SJSA1 (cell line): ENCODE results near the gene EIF4G1. TPM values are rescaled to one million over a fixed set of nuclear protein-coding genes. Genes with fewer than 3 reads are reported as not detected.

Source experiments
- DNase-seq, 2 experiments: peaks; one replicate each; pipeline ENCODE4 v3.0.0-alpha.2; 2015 to 2020; ENCODE audit warnings: low spot score in 2 of 2, low read depth in 1 of 2
- H3K27ac ChIP-seq: fragments of 250-450 bp; sonication (Bioruptor Pico); 2 replicates; pipeline ENCODE4 v1.5.1; 2020; ENCODE audit warnings: mild to moderate bottlenecking, moderate library complexity
- H3K27me3 ChIP-seq: fragments of 250-450 bp; sonication (Bioruptor Pico); replicated peaks from 2 replicates; pipeline ENCODE4 v1.5.1; 2020; ENCODE audit warnings: mild to moderate bottlenecking, moderate library complexity
- H3K36me3 ChIP-seq: fragments of 250-450 bp; sonication (Bioruptor Pico); 2 replicates; pipeline ENCODE4 v1.5.1; 2020; ENCODE audit warnings: mild to moderate bottlenecking
- H3K4me1 ChIP-seq: fragments of 250-450 bp; sonication (Bioruptor Pico); replicated peaks from 2 replicates; pipeline ENCODE4 v1.6.1; 2021; ENCODE audit warnings: mild to moderate bottlenecking
- H3K4me3 ChIP-seq: fragments of 250-450 bp; sonication (Bioruptor Pico); 2 replicates; pipeline ENCODE4 v1.5.1; 2020; ENCODE audit warnings: mild to moderate bottlenecking
- H3K9me3 ChIP-seq: fragments of 250-450 bp; sonication (Bioruptor Pico); replicated peaks from 2 replicates; pipeline ENCODE4 v1.5.1; 2020; ENCODE audit warnings: mild to moderate bottlenecking
- total RNA-seq: library from RNA; depleted of rRNA; stranded (reverse); fragments of >200 nt; shearing (Covaris generic); gene quantifications from 2 replicates; pipeline ENCODE4 v1.2.3, GENCODE V29; 2014

Gene EIF4G1
- total RNA-seq, 1 experiment from 2014 or later: 257 TPM

- H3K4me1 ChIP-seq: peaks cover 44% of the 10 kb centered on the region
- peak overlapping the region; percentile 90 for H3K4me3 ChIP-seq
- peak; percentile 92 to 96 for DNase-seq
- peak overlapping the region; percentile 99 for H3K27ac ChIP-seq
- no peaks in the 10 kb centered on the region for H3K27me3 ChIP-seq
- no peaks in the 10 kb centered on the region for H3K9me3 ChIP-seq
- peaks cover 50% of the 10 kb centered on the region for H3K36me3 ChIP-seq
Measured at GRCh38 chr3:184362668-184363546, 48.5 kb downstream of the EIF4G1 start.

- Histone ChIP-seq H3K27me3 (no peaks in the 10 kb centered on the region), H3K27ac (no peak overlapping the region), H3K4me3 (no peak overlapping the region), H3K9me3 (no peaks in the 10 kb centered on the region), H3K36me3 (peaks cover 49% of the 10 kb centered on the region), H3K4me1 (peaks cover 18% of the 10 kb centered on the region; the same call in 1 of the 2 replicates)
- no peak for DNase-seq
Measured at GRCh38 chr3:184366619-184367289, 52.3 kb downstream of the EIF4G1 start.

GRCh38 chr3:184368116-184368515, 53.7 kb downstream of the EIF4G1 start:
- peaks cover 49% of the 10 kb centered on the region for H3K36me3 ChIP-seq
- no peak overlapping the region for H3K4me3 ChIP-seq
- peaks cover 9% of the 10 kb centered on the region; the same call in 1 of the 2 replicates for H3K4me1 ChIP-seq
- DNase-seq: no peak
- no peak overlapping the region for H3K27ac ChIP-seq
- no peaks in the 10 kb centered on the region for H3K27me3 ChIP-seq
- H3K9me3 ChIP-seq: no peaks in the 10 kb centered on the region

- Histone ChIP-seq H3K27me3 (no peaks in the 10 kb centered on the region), H3K36me3 (peaks cover 46% of the 10 kb centered on the region), H3K4me3 (no peak overlapping the region), H3K4me1 (peaks cover 5% of the 10 kb centered on the region; the same call in 1 of the 2 replicates), H3K9me3 (no peaks in the 10 kb centered on the region), H3K27ac (no peak overlapping the region)
- DNase-seq: no peak
Measured at GRCh38 chr3:184368586-184369183, 54.3 kb downstream of the EIF4G1 start.

- Histone ChIP-seq H3K4me3 (no peak overlapping the region), H3K9me3 (no peaks in the 10 kb centered on the region), H3K4me1 (no peaks in the 10 kb centered on the region), H3K27ac (no peak overlapping the region), H3K27me3 (no peaks in the 10 kb centered on the region), H3K36me3 (peaks cover 21% of the 10 kb centered on the region)
- DNase-seq: peak; percentile 58 to 76
Measured at GRCh38 chr3:184371570-184372018, 57.2 kb downstream of the EIF4G1 start.

- Histone ChIP-seq H3K4me3 (no peak overlapping the region), H3K27me3 (no peaks in the 10 kb centered on the region), H3K27ac (no peak overlapping the region), H3K9me3 (no peaks in the 10 kb centered on the region), H3K4me1 (no peaks in the 10 kb centered on the region), H3K36me3 (peaks cover 16% of the 10 kb centered on the region)
- DNase-seq: no peak
Measured at GRCh38 chr3:184372296-184372821, 58.0 kb downstream of the EIF4G1 start.

- Histone ChIP-seq H3K27ac (no peak overlapping the region), H3K9me3 (no peaks in the 10 kb centered on the region), H3K27me3 (no peaks in the 10 kb centered on the region), H3K4me1 (no peaks in the 10 kb centered on the region), H3K36me3 (peaks cover 12% of the 10 kb centered on the region), H3K4me3 (no peak overlapping the region)
- DNase-seq: no peak
Measured at GRCh38 chr3:184372911-184373310, 58.5 kb downstream of the EIF4G1 start.

GRCh38 chr3:184373422-184373821, 59.0 kb downstream of the EIF4G1 start:
- Histone ChIP-seq H3K4me3 (no peak overlapping the region), H3K27me3 (no peaks in the 10 kb centered on the region), H3K4me1 (no peaks in the 10 kb centered on the region), H3K36me3 (peaks cover 7% of the 10 kb centered on the region), H3K9me3 (no peaks in the 10 kb centered on the region), H3K27ac (no peak overlapping the region)
- DNase-seq: no peak

- no peak overlapping the region for H3K27ac ChIP-seq
- peaks cover 6% of the 10 kb centered on the region for H3K4me1 ChIP-seq
- no peak for DNase-seq
- no peaks in the 10 kb centered on the region for H3K36me3 ChIP-seq
- H3K27me3 ChIP-seq: peaks cover 4% of the 10 kb centered on the region
- H3K4me3 ChIP-seq: no peak overlapping the region
- H3K9me3 ChIP-seq: no peaks in the 10 kb centered on the region
Measured at GRCh38 chr3:184375747-184376461, 61.5 kb downstream of the EIF4G1 start.

GRCh38 chr3:184377374-184377773, 63.0 kb downstream of the EIF4G1 start:
- Histone ChIP-seq H3K4me3 (no peak overlapping the region), H3K27me3 (peaks cover 6% of the 10 kb centered on the region), H3K36me3 (no peaks in the 10 kb centered on the region), H3K27ac (no peak overlapping the region), H3K9me3 (no peaks in the 10 kb centered on the region), H3K4me1 (peaks cover 6% of the 10 kb centered on the region)
- DNase-seq: no peak

- Histone ChIP-seq H3K4me1 (peaks cover 6% of the 10 kb centered on the region), H3K27ac (no peak within 1 kb of the TSS), H3K27me3 (peaks cover 6% of the 10 kb centered on the region), H3K9me3 (no peaks in the 10 kb centered on the region), H3K36me3 (no peaks in the 10 kb centered on the region), H3K4me3 (no peak within 1 kb of the TSS)
- DNase-seq: no peak
Measured at GRCh38 chr3:184377882-184378445, 63.6 kb downstream of the EIF4G1 start, which contains the start of gene THPO. Gene THPO (minus strand): TSS chr3:184378207. CDS start chr3:184376259, 1,948 bp downstream.

GRCh38 chr3:184378651-184379357, 64.4 kb downstream of the EIF4G1 start:
- Histone ChIP-seq H3K27ac (no peak overlapping the region), H3K4me1 (peaks cover 6% of the 10 kb centered on the region), H3K36me3 (no peaks in the 10 kb centered on the region), H3K27me3 (peaks cover 6% of the 10 kb centered on the region), H3K4me3 (no peak overlapping the region), H3K9me3 (no peaks in the 10 kb centered on the region)
- DNase-seq: no peak
